B cell (primary cell): ENCODE results near the gene PRR7. TPM values are rescaled to one million over a fixed set of nuclear protein-coding genes. Genes with fewer than 3 reads are reported as not detected.

Source experiments
- ATAC-seq: fragments of 200-7000 bp; cut with Tn5 transposase; one replicate; pipeline ENCODE4 v1.10.0; 2021; ENCODE audit warnings: low read depth, mild to moderate bottlenecking, moderate number of reproducible peaks, moderate library complexity
- CTCF ChIA-PET: fragments of 350-600 bp; sonication (Branson Sonifier 250); formaldehyde crosslinking; loops from one replicate; lab custom pipeline; 2021; ENCODE audit warnings: antibody characterized with exemption, inconsistent platforms; lab: Charles Lee
- POLR2A ChIA-PET: fragments of 350-600 bp; sonication (Branson Sonifier 250); formaldehyde crosslinking; loops from one replicate; lab custom pipeline; 2021; ENCODE audit warnings: antibody characterized with exemption; lab: Charles Lee
- DNase-seq: peaks from one replicate; pipeline ENCODE4 v3.0.0; 2013
- H2AFZ ChIP-seq: 2 replicates; pipeline ENCODE4 v1.6.1; 2012; ENCODE audit warnings: mild to moderate bottlenecking, low read depth, low read length; ENCODE audit not compliant: insufficient read depth, poor library complexity, severe bottlenecking
- H3K27ac ChIP-seq, 2 donors: 1 replicate in 1 of 2; 2 replicates in 1 of 2; pipeline ENCODE4 v1.5.1; 2012 to 2013; ENCODE audit warnings: low read length in 2 of 2, mild to moderate bottlenecking in 2 of 2, moderate library complexity in 1 of 2
- H3K27me3 ChIP-seq, 4 experiments: fragments of 200-600 bp in 1 of 4; sonication (generic) in 1 of 4; replicated peaks in 1 of 4; 1 replicate in 2 of 4; 2 replicates in 2 of 4; pipeline versions ENCODE4 v1.6.1 to v1.7.0; 2013 to 2016; ENCODE audit warnings: low read length in 3 of 4, mild to moderate bottlenecking in 2 of 4, mixed read lengths in 1 of 4, moderate library complexity in 1 of 4; ENCODE audit not compliant: insufficient read depth in 4 of 4, control insufficient read depth in 3 of 4; ENCODE audit errors: control extremely low read depth in 1 of 4
- H3K36me3 ChIP-seq, 2 experiments: replicated peaks in 1 of 2; 1 replicate in 1 of 2; 2 replicates in 1 of 2; pipeline versions ENCODE4 v1.6.1 to v1.7.1; 2013; ENCODE audit warnings: low read length in 1 of 2; ENCODE audit not compliant: insufficient read depth in 2 of 2, control insufficient read depth in 1 of 2; ENCODE audit errors: control extremely low read depth in 1 of 2, extremely low read depth in 1 of 2
- H3K4me1 ChIP-seq, 2 donors: fragments of 200-600 bp in 1 of 2; sonication (generic) in 1 of 2; 1 replicate in 1 of 2; 2 replicates in 1 of 2; pipeline versions ENCODE4 v1.5.1 to v1.6.1; 2013 to 2017; ENCODE audit warnings: low read length in 2 of 2; ENCODE audit not compliant: control insufficient read depth in 2 of 2, insufficient read depth in 2 of 2
- H3K4me2 ChIP-seq: replicated peaks from 2 replicates; pipeline ENCODE3; 2012; ENCODE audit warnings: mild to moderate bottlenecking, low read depth, low read length; ENCODE audit not compliant: poor library complexity, severe bottlenecking
- H3K4me3 ChIP-seq, 5 experiments: fragments of 200-600 bp in 1 of 5; sonication (generic) in 1 of 5; 1 replicate in 3 of 5; 2 replicates in 2 of 5; pipeline versions ENCODE4 v1.5.1 to v1.7.0; 2011 to 2016; ENCODE audit warnings: low read length in 4 of 5, mild to moderate bottlenecking in 4 of 5, low read depth in 2 of 5, control low read depth in 1 of 5, moderate library complexity in 1 of 5; ENCODE audit not compliant: insufficient read depth in 1 of 5; ENCODE audit errors: control extremely low read depth in 1 of 5, extremely low read depth in 1 of 5
- H3K79me2 ChIP-seq: fragments of 200-600 bp; sonication (generic); one replicate; pipeline ENCODE4 v1.6.0; 2016; ENCODE audit warnings: low read length; ENCODE audit not compliant: control insufficient read depth, insufficient read depth
- H3K9ac ChIP-seq: fragments of 200-600 bp; sonication (generic); 2 replicates; pipeline ENCODE4 v1.6.1; 2017; ENCODE audit warnings: mild to moderate bottlenecking, low read length, moderate library complexity
- H3K9me3 ChIP-seq, 3 donors: one replicate each; pipeline versions ENCODE4 v1.6.1 to v1.7.1; 2013; ENCODE audit warnings: low read length in 2 of 3; ENCODE audit not compliant: control insufficient read depth in 2 of 3, insufficient read depth in 1 of 3; ENCODE audit errors: control extremely low read depth in 1 of 3
- H4K20me1 ChIP-seq: 2 replicates; pipeline ENCODE4 v1.6.0; 2012; ENCODE audit warnings: mild to moderate bottlenecking, low read length; ENCODE audit not compliant: insufficient read depth, control insufficient read depth, poor library complexity, severe bottlenecking
- H3K27ac Mint-ChIP-seq: one replicate; pipeline ENCODE4 v1.8.0; 2021; ENCODE audit warnings: mixed read lengths
- H3K27me3 Mint-ChIP-seq: one replicate; pipeline ENCODE4 v1.8.0; 2021; ENCODE audit warnings: mixed read lengths
- H3K4me1 Mint-ChIP-seq: one replicate; pipeline ENCODE4 v1.8.0; 2021; ENCODE audit warnings: mixed read lengths
- H3K4me3 Mint-ChIP-seq: one replicate; pipeline ENCODE4 v1.8.0; 2021; ENCODE audit warnings: mixed read lengths
- H3K9me3 Mint-ChIP-seq: one replicate; pipeline ENCODE4 v1.8.0; 2022; ENCODE audit warnings: mixed read lengths; ENCODE audit not compliant: insufficient read depth
- EZH2 ChIP-seq: IDR thresholded peaks from 2 replicates; pipeline ENCODE4 v1.6.1; 2012; ENCODE audit warnings: borderline replicate concordance, low read depth, mild to moderate bottlenecking, moderate library complexity, low read length; ENCODE audit not compliant: insufficient read depth, poor library complexity, severe bottlenecking
- WGBS: methylation state at CpG from one replicate; pipeline ENCODE4 v1.1.5; 2013; ENCODE audit warnings: missing lambda C conversion rate; ENCODE audit not compliant: insufficient coverage; 5-methylcytosine and 5-hydroxymethylcytosine counted together
- intact Hi-C: fragments of 100-400 bp; cut with micrococcal nuclease; formaldehyde crosslinking; loops from one replicate; pipeline ENCODE4 v1.10.0; 2022
- polyA plus RNA-seq: library from polyadenylated mRNA; depleted of rRNA; stranded (reverse); fragments of >200 nt; gene quantifications from 2 replicates; pipeline ENCODE4 v1.2.3, GENCODE V29; 2012
- total RNA-seq, 2 donors: library from RNA; stranded (reverse); fragments of 120-200 nt in 1 of 2; gene quantifications; 1 replicate in 1 of 2; 2 replicates in 1 of 2; pipeline versions ENCODE4 v1.2.3 to v1.2.4, GENCODE V29; 2013 to 2022
- TF ChIP-seq, protein P1 (sequence below): fragments of 200-600 bp; IDR thresholded peaks from one replicate; pipeline ENCODE4 v1.8.0; 2022; ENCODE audit warnings: antibody characterized with exemption, mild to moderate bottlenecking

PRR7 gene
- total and polyA plus RNA-seq, 2 donors (not counting 1 experiment from before 2014, with no cell fraction given): 4.8 to 84.4 TPM

DNA sequence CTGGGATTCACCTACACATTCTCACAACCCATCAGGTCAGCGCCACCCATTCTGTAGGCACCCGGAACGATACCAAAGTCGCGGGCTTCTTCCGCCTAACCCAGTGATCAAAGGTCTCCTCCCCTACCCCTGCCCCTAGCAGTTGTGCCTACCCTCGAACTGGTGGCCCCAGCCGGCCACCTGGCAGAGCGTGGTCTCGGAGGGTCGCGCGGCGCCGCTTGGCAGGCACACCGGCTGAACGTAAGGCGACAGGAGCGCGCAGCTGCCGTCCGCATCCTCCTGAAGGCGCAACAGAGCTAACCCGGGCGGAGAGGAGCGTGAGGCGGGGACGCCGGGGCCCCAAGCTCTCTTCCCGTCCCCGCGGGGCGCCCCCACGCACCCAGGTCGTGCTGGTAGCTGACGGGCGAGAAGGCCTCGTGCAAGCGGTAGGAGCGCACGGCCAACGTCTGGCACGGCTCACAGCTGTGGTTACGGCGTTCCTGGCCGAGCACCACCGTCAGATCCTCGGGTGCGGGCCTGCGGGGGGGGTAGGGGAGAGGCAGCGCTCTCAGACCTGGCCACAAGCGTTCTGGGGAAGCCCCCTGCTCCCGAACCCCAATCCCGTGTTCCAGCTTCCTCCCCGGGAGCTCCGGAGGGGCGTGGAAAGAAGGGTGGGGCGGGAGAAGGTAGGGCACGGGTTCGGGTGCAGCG lies 43.4 kb upstream of the PRR7 start:
- peak overlapping the region; percentile 77 for H2AFZ ChIP-seq
- H3K4me2 ChIP-seq: peak overlapping the region; percentile 96
- ATAC-seq: peak; percentile 5
- H3K9me3 ChIP-seq: peaks cover 0 to 19% (median 0%) of the 10 kb centered on the region in 3 donors
- H3K4me3 Mint-ChIP-seq: peak overlapping the region; percentile 84
- H3K27me3 Mint-ChIP-seq: peaks cover 14% of the 10 kb centered on the region
- H3K79me2 ChIP-seq: no peaks in the 10 kb centered on the region
- no peaks in the 10 kb centered on the region for H3K36me3 ChIP-seq
- H3K4me1 ChIP-seq: peaks cover 38 to 50% of the 10 kb centered on the region in 2 donors
- CTCF ChIA-PET: interaction anchor here (0.9 to 12.7 kb wide), 31 partner anchors 10 to 289 kb away, joined by 3 to 628 read pairs (median 6); partner anchors contain the start of genes DDX41, DOK3, GRK6 and PDLIM7
- intact Hi-C loops: loop anchor here (1.0 to 10.0 kb wide), 3 partner anchors 13 to 288 kb away; partner anchors contain the start of gene B4GALT7
- DNase-seq: peak; percentile 77
- 2% methylated on average over 60 of the region's 61 CpGs for WGBS
- peaks cover 0 to 40% (median 9%) of the 10 kb centered on the region in 4 experiments for H3K27me3 ChIP-seq
- peak overlapping the region; percentile 66 for H3K9ac ChIP-seq
- no peak overlapping the region for H3K27ac ChIP-seq
- no peaks in the 10 kb centered on the region for H4K20me1 ChIP-seq
- H3K4me3 ChIP-seq: peak overlapping the region; percentile 19 to 68 (median 61)
- peak overlapping the region; percentile 32 for H3K27ac Mint-ChIP-seq
- no peak for TF ChIP-seq EZH2
- TF ChIP-seq, protein P1, sequence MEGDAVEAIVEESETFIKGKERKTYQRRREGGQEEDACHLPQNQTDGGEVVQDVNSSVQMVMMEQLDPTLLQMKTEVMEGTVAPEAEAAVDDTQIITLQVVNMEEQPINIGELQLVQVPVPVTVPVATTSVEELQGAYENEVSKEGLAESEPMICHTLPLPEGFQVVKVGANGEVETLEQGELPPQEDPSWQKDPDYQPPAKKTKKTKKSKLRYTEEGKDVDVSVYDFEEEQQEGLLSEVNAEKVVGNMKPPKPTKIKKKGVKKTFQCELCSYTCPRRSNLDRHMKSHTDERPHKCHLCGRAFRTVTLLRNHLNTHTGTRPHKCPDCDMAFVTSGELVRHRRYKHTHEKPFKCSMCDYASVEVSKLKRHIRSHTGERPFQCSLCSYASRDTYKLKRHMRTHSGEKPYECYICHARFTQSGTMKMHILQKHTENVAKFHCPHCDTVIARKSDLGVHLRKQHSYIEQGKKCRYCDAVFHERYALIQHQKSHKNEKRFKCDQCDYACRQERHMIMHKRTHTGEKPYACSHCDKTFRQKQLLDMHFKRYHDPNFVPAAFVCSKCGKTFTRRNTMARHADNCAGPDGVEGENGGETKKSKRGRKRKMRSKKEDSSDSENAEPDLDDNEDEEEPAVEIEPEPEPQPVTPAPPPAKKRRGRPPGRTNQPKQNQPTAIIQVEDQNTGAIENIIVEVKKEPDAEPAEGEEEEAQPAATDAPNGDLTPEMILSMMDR: no peak
- no peaks in the 10 kb centered on the region for H3K9me3 Mint-ChIP-seq
- peaks cover 39% of the 10 kb centered on the region for H3K4me1 Mint-ChIP-seq
- POLR2A ChIA-PET: interaction anchor here (0.6 to 5.6 kb wide), 9 partner anchors 23 to 332 kb away, joined by 3 to 87 read pairs (median 14); partner anchors contain the start of gene GRK6
